ENCODE results near the gene NTNG1.

Gene NTNG1

DNA sequence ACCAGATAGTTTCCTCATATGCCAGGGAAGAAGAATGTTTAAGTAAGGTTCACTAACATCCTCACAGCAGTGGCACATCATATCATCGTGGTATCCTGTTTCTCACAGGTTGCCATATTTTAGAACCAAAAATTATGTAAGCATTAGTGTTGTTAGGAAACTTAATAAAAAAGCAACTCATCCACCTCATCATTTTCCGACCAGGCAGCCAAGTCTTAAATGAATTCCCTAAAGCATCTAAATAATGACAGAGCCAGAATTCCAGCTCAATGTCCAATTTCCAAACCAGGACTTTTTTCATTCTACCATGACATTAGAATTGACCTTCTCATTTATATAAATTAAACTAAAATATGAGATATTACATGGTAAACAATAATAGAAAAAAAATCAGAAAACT, 272.7 kb downstream of the NTNG1 start:
- no peak for DNase-seq (ENCODE audit: low read depth)

- no peak for DNase-seq (ENCODE audit: low read depth)
Observed at GRCh38 chr1:107413951-107414350, 273.1 kb downstream of the NTNG1 start.

DNA sequence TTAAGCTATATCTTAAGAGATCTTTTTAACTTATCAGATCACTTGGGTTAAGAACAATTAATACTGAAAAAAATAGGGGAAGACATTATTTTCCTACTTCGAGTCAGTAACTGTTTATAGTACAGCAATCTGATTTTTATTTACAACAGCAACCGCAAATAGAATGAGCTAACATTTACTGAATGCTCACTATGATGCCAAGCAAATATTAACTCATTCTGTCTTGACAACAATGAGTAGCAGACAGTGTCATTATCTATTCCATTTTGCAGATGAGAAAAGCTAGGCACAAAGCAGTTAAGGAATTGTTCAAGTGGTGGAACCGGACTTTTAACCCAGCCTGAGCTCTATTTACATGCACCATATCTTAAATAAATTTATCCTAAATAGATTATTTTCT, 273.7 kb downstream of the NTNG1 start:
- no peak for DNase-seq (ENCODE audit: low read depth)

- no peak for DNase-seq (ENCODE audit: low read depth)
Observed at GRCh38 chr1:107415241-107415640, 274.4 kb downstream of the NTNG1 start.

GRCh38 chr1:107419003-107419402, 278.2 kb downstream of the NTNG1 start:
- no peak for DNase-seq (ENCODE audit: low read depth)

- DNase-seq (ENCODE audit: low read depth): no peak
Observed at GRCh38 chr1:107422901-107423300, 282.1 kb downstream of the NTNG1 start.

- DNase-seq (ENCODE audit: low read depth): peak; percentile 27
Observed at GRCh38 chr1:107430540-107431228, 289.8 kb downstream of the NTNG1 start.

DNA sequence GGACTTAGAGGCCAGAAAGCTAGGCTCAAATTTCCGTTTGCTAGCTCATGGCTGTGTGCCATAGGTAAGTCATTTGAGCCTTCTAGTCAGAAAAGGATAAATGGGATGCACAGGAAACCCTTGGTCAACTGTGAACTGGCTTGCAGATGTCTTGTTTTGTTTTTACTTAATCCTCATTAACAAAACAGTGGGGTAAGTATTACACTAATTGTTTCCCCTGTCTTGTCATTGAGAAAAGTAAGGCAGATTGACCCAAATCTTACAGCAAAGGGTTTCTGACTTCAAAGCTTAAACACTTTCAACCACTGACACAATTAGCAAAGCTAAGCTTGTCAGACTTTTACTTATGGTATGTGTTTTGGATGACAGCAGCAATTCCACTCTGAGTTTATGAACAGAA, 291.3 kb downstream of the NTNG1 start:
- DNase-seq (ENCODE audit: low read depth): no peak

GRCh38 chr1:107433068-107433467, 292.2 kb downstream of the NTNG1 start:
- DNase-seq (ENCODE audit: low read depth): no peak

GRCh38 chr1:107433635-107434360, 293.0 kb downstream of the NTNG1 start:
- no peak for DNase-seq (ENCODE audit: low read depth)

DNA sequence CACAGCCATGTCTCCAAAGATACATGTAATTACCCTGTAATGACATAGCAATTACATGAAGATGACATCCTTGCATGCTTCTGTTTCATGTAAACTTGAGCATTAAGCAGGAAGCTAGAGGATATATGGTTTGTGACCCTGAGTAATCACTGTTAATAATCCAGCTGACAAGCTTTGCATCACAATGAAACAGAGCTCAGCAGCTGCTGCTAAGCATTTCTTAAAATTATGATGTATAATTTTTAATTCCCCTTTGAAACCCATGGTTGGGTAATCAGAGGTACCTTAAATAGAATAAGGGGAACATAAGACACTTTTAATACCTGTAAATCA, 293.5 kb downstream of the NTNG1 start:
- no peak for DNase-seq (ENCODE audit: low read depth)

- no peak for DNase-seq (ENCODE audit: low read depth)
Observed at GRCh38 chr1:107436552-107437241, 295.9 kb downstream of the NTNG1 start.

DNA sequence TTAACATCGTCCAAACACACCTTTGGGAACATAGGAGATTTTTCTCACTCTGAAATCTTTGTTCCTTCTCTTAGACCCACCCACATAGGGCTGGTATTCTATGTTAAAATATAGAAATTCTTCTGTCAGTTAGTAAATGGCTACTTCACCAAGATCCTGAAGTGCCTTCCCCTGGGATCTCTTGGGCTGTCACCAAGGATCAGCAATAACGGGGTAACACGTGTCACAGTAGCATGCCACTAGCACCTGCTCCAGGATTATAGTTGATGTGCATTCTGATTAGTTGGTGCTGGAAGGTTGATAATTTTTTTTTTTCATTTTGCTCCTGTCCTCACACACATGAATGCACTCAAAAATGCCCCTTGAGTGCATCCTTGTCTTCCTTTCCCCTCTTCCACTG, 298.7 kb downstream of the NTNG1 start:
- DNase-seq (ENCODE audit: low read depth): no peak

DNA sequence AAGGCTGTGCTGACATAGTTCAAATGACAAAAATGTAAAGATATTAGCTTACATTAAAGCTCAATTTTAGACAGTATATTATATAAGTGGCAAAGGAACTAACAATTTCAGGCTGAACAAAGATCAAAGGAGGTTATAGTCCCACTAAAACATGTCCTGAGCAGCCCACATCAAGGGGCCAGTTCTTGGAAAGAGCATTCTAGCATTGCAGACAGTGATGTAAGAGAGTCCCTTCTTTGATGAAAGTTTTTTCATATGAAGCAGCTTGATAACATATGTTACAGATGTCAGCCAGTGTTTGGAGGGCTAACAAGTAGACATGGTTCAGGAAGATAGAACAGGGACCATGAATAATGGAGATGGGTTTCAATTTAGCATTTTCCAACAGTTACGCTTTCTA, 301.7 kb downstream of the NTNG1 start:
- no peak for DNase-seq (ENCODE audit: low read depth)

GRCh38 chr1:107443027-107443426, 302.2 kb downstream of the NTNG1 start:
- no peak for DNase-seq (ENCODE audit: low read depth)

GRCh38 chr1:107443860-107444259, 303.0 kb downstream of the NTNG1 start:
- no peak for DNase-seq (ENCODE audit: low read depth)

- DNase-seq (ENCODE audit: low read depth): no peak
Observed at GRCh38 chr1:107444302-107444701, 303.5 kb downstream of the NTNG1 start.

DNA sequence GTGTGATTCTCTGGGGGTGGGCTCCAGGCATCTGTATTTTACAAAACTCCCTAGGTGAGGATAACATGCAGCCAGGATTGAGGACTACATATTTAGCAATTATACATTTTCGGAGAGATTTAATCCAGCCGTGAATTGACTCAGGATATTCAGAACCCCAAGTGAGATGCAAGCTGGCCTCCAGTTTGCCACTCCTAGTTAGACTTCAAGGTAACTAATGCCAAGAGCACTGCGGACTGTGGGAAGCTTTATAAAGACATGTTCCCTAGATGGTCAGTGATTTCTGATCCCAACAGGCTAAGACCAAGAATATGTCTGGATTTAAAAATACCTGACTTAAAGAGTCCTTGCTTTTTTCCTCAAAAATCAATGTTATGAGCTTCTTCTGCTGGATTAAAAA, 308.5 kb downstream of the NTNG1 start:
- no peak for DNase-seq (ENCODE audit: low read depth)

GRCh38 chr1:107450899-107451664, 310.2 kb downstream of the NTNG1 start:
- DNase-seq (ENCODE audit: low read depth): no peak

DNA sequence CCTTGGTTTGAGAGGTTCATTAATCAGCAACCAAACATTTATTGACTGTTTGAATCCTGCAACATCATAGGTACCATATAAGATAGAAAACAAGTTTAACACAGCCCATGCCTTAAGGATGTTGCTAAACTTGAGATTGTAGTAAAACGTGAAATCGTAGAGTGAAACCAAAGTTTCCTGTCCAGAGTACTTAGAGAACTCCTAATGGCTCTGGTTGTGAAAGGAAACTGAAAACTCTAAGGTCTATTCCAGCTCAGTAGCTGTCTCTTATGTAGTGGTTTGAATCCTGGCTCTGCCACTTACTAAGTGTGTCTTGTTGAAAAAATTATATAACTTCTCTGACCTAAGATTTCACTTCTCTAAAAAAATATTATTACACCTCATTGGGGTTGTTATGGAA, 310.9 kb downstream of the NTNG1 start:
- DNase-seq (ENCODE audit: low read depth): no peak

DNA sequence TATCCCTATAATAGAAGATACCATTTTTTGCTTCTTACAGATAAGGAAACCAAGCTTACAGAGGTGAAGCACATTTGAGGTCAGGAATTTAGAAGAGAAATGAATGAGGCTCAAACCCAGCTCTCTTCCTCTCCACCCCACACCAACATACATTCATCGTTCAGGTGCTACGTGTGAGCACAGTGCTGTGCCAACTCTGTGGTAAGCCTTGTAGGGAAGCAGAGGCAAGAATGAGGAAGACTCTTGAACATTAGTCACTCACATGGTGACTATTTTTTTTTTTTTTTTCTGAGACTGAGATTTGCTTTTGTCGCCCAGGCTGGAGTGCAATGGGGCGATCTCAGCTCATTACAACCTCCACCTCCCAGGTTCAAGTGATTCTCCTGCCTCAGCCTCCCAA, 314.0 kb downstream of the NTNG1 start:
- DNase-seq (ENCODE audit: low read depth): no peak

- no peak for DNase-seq (ENCODE audit: low read depth)
Observed at GRCh38 chr1:107457989-107458388, 317.1 kb downstream of the NTNG1 start.

Measured in EH (cell line).